ENCODE data around the gene KATNIP. TPM values are rescaled to one million over a fixed set of nuclear protein-coding genes. Genes with fewer than 3 reads are reported as not detected.

KATNIP gene
- 24.0 and 25.1 TPM in 2 replicates for total RNA-seq

GRCh38 chr16:27549746-27550581, at the start of gene KATNIP, which contains the start of gene GTF3C1:
Gene KATNIP (plus strand): TSS chr16:27550144. CDS start chr16:27550171, 27 bp downstream.
Gene GTF3C1 (minus strand): TSS chr16:27549913. CDS start chr16:27549890, 23 bp downstream.

Other genes starting within 250 kb of the KATNIP start
- gene IL4R, start 236.2 kb upstream of the KATNIP start, total RNA-seq: 25.0 and 25.1 TPM in 2 replicates
- gene IL21R, start 148.0 kb upstream of the KATNIP start, total RNA-seq: 2.2 and 5.2 TPM in 2 replicates
- gene GTF3C1, start 231 bp upstream of the KATNIP start, total RNA-seq: 62.9 and 63.4 TPM in 2 replicates